Activated T-helper 17 cell treated with anti-CD3 and anti-CD28 coated beads, Interleukin-2, amount 50 U/mL, for 72 hours (primary cell): ENCODE data around the gene CHFR. TPM values are rescaled to one million over a fixed set of nuclear protein-coding genes. Genes with fewer than 3 reads are reported as not detected.
A peak's percentile ranks its signal among the peaks of the same experiment; 100 is the strongest.
"Not testable (repeated sequence)": the region's sequence is repeated elsewhere in the genome, so short reads cannot be mapped to it uniquely, and the experiment has no call there.

Experiments used
- ATAC-seq: fragments of 150-1000 bp; cut with Tn5 transposase; replicated peaks from 2 replicates; pipeline ENCODE4 v1.10.0; 2021; ENCODE audit warnings: mild to moderate bottlenecking, moderate library complexity
- H3K27ac Mint-ChIP-seq: one replicate; pipeline ENCODE4 v1.8.0; 2022; ENCODE audit warnings: mixed read lengths
- H3K27me3 Mint-ChIP-seq: one replicate; pipeline ENCODE4 v1.8.0; 2022; ENCODE audit warnings: mixed read lengths
- H3K36me3 Mint-ChIP-seq: one replicate; pipeline ENCODE4 v1.8.0; 2022; ENCODE audit warnings: low read depth, mild to moderate bottlenecking, mixed read lengths
- H3K4me1 Mint-ChIP-seq: one replicate; pipeline ENCODE4 v1.8.0; 2022; ENCODE audit warnings: mixed read lengths
- H3K4me3 Mint-ChIP-seq: one replicate; pipeline ENCODE4 v1.8.0; 2022; ENCODE audit warnings: mild to moderate bottlenecking, mixed read lengths
- H3K9me3 Mint-ChIP-seq: one replicate; pipeline ENCODE4 v1.8.0; 2022; ENCODE audit warnings: mixed read lengths
- total RNA-seq, 2 donors: library from RNA; stranded (reverse); gene quantifications; one replicate each; pipeline ENCODE4 v1.2.3, GENCODE V29; 2022

CHFR gene
- total RNA-seq, 2 donors from 2014 or later = 41.5 to 59.9 TPM

DNA sequence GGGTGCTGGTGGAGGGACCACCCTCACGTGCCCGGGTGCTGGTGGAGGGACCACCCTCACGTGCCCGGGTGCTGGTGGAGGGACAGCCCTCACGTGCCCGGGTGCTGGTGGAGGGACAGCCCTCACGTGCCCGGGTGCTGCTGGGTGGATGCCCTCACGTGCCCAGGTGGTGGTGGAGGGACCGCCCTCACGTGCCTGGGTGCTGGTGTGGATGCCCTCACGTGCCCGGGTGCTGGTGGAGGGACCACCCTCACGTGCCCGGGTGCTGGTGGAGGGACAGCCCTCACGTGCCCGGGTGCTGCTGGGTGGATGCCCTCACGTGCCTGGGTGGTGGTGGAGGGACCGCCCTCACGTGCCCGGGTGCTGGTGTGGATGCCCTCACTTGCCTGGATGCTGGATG lies 30.4 kb downstream of the CHFR start:
- H3K9me3 Mint-ChIP-seq, H3K27me3 Mint-ChIP-seq, ATAC-seq, H3K4me1 Mint-ChIP-seq, H3K4me3 Mint-ChIP-seq, H3K27ac Mint-ChIP-seq: not testable (repeated sequence)
- H3K36me3 Mint-ChIP-seq = peaks cover 92% of the 10 kb centered on the region

GRCh38 chr12:132856581-132856980 lies 30.8 kb downstream of the CHFR start:
- no peak overlapping the region for H3K27ac Mint-ChIP-seq
- peaks cover 92% of the 10 kb centered on the region for H3K36me3 Mint-ChIP-seq
- no peak overlapping the region for H3K4me3 Mint-ChIP-seq
- H3K4me1 Mint-ChIP-seq = no peaks in the 10 kb centered on the region
- no peaks in the 10 kb centered on the region for H3K27me3 Mint-ChIP-seq
- no peaks in the 10 kb centered on the region for H3K9me3 Mint-ChIP-seq
- ATAC-seq = no peak

GRCh38 chr12:132855211-132855610 lies 32.2 kb downstream of the CHFR start:
- H3K9me3 Mint-ChIP-seq, H3K4me3 Mint-ChIP-seq, H3K27ac Mint-ChIP-seq, ATAC-seq, H3K4me1 Mint-ChIP-seq, H3K27me3 Mint-ChIP-seq: not testable (repeated sequence)
- peaks cover 92% of the 10 kb centered on the region for H3K36me3 Mint-ChIP-seq

DNA sequence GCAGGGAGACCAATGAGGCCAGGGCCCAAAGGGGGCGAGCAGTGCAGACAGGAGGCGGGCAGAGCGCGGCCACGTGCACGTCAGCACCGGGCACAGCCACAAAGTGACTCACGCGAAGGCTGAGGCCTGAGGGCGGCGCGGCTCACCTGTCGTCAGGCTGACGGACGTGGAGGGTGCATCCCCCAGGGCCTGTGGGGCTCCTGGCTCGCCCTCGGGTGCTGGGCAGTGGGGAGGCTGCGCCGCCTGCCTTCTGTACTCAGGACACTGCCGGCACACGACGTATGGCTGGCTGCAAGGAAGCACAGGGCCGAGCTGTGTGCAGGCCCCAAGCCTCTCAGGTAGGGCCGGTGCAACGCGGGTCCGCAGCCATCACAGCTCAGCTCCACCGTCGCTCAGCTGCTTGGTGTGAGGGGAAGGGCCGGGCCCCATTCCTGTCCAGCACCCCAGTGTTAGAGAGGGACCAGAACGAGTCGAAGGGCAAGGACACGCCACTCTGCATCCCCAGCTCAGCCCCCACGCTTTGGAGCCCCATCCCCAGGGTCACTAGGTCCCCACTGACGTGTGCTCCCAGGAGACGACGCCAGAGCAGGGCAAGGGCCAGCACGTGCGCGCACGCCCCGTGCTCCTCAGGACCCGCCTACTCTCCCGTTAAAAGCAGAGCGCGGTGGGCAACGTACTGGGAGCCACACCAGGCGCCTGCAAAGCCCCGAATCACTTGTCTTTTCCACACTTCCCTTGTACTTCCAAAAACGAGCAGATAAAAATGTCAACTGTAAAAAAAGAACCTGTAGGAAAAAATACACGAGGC lies 33.9 kb downstream of the CHFR start:
- Mint-ChIP-seq H3K4me1 (no peaks in the 10 kb centered on the region), H3K36me3 (peaks cover 87% of the 10 kb centered on the region), H3K4me3 (no peak overlapping the region), H3K27ac (no peak overlapping the region), H3K9me3 (no peaks in the 10 kb centered on the region), H3K27me3 (no peaks in the 10 kb centered on the region)
- no peak for ATAC-seq

DNA sequence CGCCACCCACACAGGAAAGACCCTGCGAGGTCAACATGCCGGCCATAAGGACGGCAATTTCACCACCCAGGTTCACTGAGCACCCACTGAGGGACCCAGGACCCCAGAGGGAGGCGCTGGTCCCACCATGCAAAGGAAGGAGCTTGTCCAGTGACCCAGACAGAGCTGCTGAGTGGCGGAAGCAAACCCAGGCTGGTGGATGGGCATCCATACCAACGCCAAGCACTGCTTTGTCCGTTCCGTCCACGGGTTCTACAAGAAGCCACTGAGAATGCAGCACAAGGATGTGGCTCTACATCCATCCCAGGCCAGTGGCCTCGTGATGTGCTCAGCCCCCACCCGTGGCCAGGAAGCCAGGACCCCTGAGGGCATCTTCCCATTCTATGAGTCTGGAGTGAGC lies 34.9 kb downstream of the CHFR start:
- ATAC-seq = no peak
- peaks cover 87% of the 10 kb centered on the region for H3K36me3 Mint-ChIP-seq
- no peak overlapping the region for H3K27ac Mint-ChIP-seq
- H3K4me1 Mint-ChIP-seq = no peaks in the 10 kb centered on the region
- no peaks in the 10 kb centered on the region for H3K9me3 Mint-ChIP-seq
- H3K4me3 Mint-ChIP-seq = no peak overlapping the region
- H3K27me3 Mint-ChIP-seq = no peaks in the 10 kb centered on the region

GRCh38 chr12:132851465-132851864 lies 35.9 kb downstream of the CHFR start:
- Mint-ChIP-seq H3K4me1 (no peaks in the 10 kb centered on the region), H3K27ac (no peak overlapping the region), H3K9me3 (no peaks in the 10 kb centered on the region), H3K4me3 (no peak overlapping the region), H3K36me3 (peaks cover 91% of the 10 kb centered on the region), H3K27me3 (no peaks in the 10 kb centered on the region)
- ATAC-seq = no peak

DNA sequence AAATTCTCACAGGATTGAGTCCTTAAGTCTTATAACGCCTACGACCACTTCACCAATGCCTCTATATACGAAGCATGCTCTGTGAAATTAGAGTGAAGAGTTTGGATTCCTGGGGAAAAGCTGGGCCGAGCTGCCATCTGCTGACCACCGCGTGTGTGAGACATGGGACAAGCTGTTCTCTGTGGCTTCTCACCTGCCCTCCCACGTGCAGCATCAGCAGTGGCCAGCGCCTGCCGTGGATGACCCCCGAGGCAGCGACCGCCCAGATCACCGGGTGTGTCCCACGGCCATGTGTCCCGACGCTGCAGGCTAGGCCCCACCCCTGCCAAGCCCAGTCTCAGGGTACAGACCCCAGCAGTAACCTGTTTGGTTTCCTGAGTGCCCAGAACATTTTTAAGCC lies 37.1 kb downstream of the CHFR start:
- Mint-ChIP-seq H3K4me1 (no peaks in the 10 kb centered on the region), H3K27ac (no peak overlapping the region), H3K36me3 (peaks cover 89% of the 10 kb centered on the region), H3K27me3 (no peaks in the 10 kb centered on the region), H3K4me3 (no peak overlapping the region), H3K9me3 (no peaks in the 10 kb centered on the region)
- no peak for ATAC-seq

DNA sequence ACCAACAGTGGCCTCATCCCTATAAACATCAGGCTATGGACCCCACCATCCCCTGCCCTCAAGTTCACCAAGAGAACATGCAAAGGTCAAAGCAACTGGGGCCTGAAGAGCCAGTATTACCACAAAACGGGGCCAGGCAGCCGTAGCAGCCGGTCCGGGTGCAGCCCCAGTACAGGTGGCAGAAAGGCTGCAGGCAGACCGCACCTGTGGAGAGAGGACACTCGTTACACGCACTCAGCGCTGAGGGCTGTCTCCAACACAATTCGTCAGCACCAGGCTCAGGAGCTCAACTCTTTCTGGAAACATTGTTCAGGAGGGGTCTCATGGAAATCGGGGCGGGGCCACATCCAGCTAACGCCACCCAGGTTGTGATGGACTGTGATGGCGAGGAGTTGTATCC lies 38.9 kb downstream of the CHFR start:
- Mint-ChIP-seq H3K4me1 (no peaks in the 10 kb centered on the region), H3K4me3 (no peak overlapping the region), H3K36me3 (peaks cover 89% of the 10 kb centered on the region), H3K9me3 (no peaks in the 10 kb centered on the region), H3K27me3 (no peaks in the 10 kb centered on the region), H3K27ac (no peak overlapping the region)
- ATAC-seq = no peak

GRCh38 chr12:132847363-132848356 lies 39.7 kb downstream of the CHFR start:
- Mint-ChIP-seq H3K27me3 (no peaks in the 10 kb centered on the region), H3K4me3 (no peak overlapping the region), H3K27ac (no peak overlapping the region), H3K4me1 (no peaks in the 10 kb centered on the region), H3K9me3 (no peaks in the 10 kb centered on the region), H3K36me3 (peaks cover 89% of the 10 kb centered on the region)
- ATAC-seq = no peak

DNA sequence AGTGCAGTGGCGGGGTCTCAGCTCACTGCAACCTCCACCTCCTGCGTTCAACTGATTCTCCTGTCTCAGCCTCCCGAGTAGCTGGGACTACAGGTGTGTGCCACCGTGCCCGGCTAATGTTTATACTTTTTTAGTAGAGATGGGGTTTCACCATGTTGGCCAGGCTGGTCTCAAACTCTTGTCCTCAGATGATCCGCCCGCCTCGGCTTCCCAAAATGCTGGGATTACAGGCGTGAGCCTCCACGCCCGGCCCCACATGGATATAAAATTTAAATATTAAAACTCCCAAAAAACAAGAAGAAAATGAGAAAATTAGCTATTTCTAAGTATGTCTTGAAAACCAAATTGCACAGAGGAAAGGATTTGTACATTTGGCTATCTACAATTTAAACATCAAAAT lies 42.7 kb downstream of the CHFR start:
- ATAC-seq, H3K27me3 Mint-ChIP-seq, H3K27ac Mint-ChIP-seq, H3K4me3 Mint-ChIP-seq, H3K4me1 Mint-ChIP-seq, H3K9me3 Mint-ChIP-seq: not testable (repeated sequence)
- peaks cover 89% of the 10 kb centered on the region for H3K36me3 Mint-ChIP-seq

- no peak for ATAC-seq
- Mint-ChIP-seq H3K27me3 (no peaks in the 10 kb centered on the region), H3K4me1 (no peaks in the 10 kb centered on the region), H3K4me3 (no peak overlapping the region), H3K9me3 (no peaks in the 10 kb centered on the region), H3K36me3 (peaks cover 73% of the 10 kb centered on the region), H3K27ac (peak overlapping the region; percentile 38)
Measured at GRCh38 chr12:132842449-132843045, 44.9 kb downstream of the CHFR start.

DNA sequence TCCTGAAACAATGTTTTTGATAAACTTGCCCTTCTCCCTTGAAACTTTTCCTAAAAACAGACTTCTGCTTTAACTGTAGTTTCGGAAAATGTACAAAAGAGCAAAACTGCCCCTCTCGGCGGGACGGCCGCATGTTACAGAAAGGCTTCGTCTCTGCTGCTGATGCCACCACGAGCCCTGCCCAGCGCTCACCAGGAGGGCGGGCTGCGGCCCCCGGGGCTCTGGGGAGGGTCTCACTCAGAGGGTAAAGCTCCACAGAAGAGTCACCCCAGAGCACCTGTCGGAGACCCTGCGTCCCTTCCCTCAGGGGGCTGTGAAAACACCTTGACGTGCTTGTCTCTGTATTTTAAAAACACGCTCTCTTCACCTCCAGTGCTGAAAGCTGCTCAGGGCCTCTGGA lies 46.3 kb downstream of the CHFR start:
- Mint-ChIP-seq H3K9me3 (no peaks in the 10 kb centered on the region), H3K36me3 (peaks cover 69% of the 10 kb centered on the region), H3K27ac (no peak overlapping the region), H3K4me1 (peaks cover 5% of the 10 kb centered on the region), H3K27me3 (no peaks in the 10 kb centered on the region), H3K4me3 (no peak overlapping the region)
- ATAC-seq = no peak

DNA sequence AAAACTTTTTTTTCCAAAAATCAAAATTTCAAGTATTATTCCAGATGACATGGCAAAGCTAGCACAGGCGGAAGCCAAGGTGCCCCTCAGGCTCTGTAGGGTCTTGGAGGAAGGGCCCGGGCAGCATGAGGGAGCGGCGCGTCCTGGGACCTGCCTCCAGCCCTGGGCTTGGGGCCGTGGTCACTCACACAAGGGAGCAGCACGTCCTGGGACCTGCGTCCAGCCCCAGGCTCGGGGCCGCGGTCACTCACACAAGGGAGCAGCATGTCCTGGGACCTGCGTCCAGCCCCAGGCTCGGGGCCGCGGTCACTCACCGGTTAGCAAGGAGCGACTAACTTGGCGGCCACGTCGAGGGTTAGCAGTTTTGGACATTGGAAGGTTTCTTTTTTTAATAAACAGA lies 46.9 kb downstream of the CHFR start:
- ATAC-seq = no peak
- H3K36me3 Mint-ChIP-seq = peaks cover 63% of the 10 kb centered on the region

GRCh38 chr12:132839558-132840235 lies 47.7 kb downstream of the CHFR start:
- no peak for ATAC-seq
- peaks cover 60% of the 10 kb centered on the region for H3K36me3 Mint-ChIP-seq
- H3K9me3 Mint-ChIP-seq = no peaks in the 10 kb centered on the region
- no peak overlapping the region for H3K27ac Mint-ChIP-seq
- H3K27me3 Mint-ChIP-seq = no peaks in the 10 kb centered on the region
- H3K4me1 Mint-ChIP-seq = peaks cover 5% of the 10 kb centered on the region
- H3K4me3 Mint-ChIP-seq = no peak overlapping the region

More for the DNA sequence above, 46.9 kb downstream of the CHFR start:
- Mint-ChIP-seq H3K27ac (no peak overlapping the region), H3K4me3 (no peak overlapping the region), H3K4me1 (peaks cover 5% of the 10 kb centered on the region), H3K27me3 (no peaks in the 10 kb centered on the region), H3K9me3 (no peaks in the 10 kb centered on the region)
